HepG2 (cell line): ENCODE results near the gene TMEM237. TPM values are rescaled to one million over a fixed set of nuclear protein-coding genes. Genes with fewer than 3 reads are reported as not detected.

ENCODE experiments used
- ATAC-seq: fragments of 200-7000 bp; cut with Tn5 transposase; 3 replicates; pipeline ENCODE4 v1.9.1; 2020; ENCODE audit warnings: mild to moderate bottlenecking, moderate library complexity
- BruUV-seq: library from RNA; stranded (reverse); fragments of 400-500 nt; replicated peaks from 2 replicates; lab custom pipeline; 2021; lab: Mats Ljungman, UMichigan
- CTCF ChIA-PET: fragments of 300-600 bp; formaldehyde crosslinking; extraction: SDS; loops from one replicate; lab custom pipeline; 2021; ENCODE audit warnings: low total read pairs, inconsistent platforms, low intra/inter-chr PET ratio; lab: Yijun Ruan, JAX
- POLR2A ChIA-PET: fragments of 350-600 bp; sonication (Branson Sonifier 250); formaldehyde crosslinking; loops from one replicate; lab custom pipeline; 2020; ENCODE audit warnings: antibody characterized with exemption, inconsistent platforms; lab: Yijun Ruan, JAX
- DNase-seq: peaks from one replicate; pipeline ENCODE4 v3.0.0-alpha.2; 2015; ENCODE audit warnings: low spot score
- FAIRE-seq: peaks from 3 replicates; lab custom pipeline; 2011; peaks lifted over from hg19 to GRCh38; lab: Jason Lieb, UNC
- H2AFZ ChIP-seq: one replicate; pipeline ENCODE4 v1.6.1; 2011; ENCODE audit warnings: low read length, inconsistent platforms
- H3K27ac ChIP-seq: fragments of 300-600 bp; 3 replicates; pipeline ENCODE4 v1.8.0; 2011; ENCODE audit warnings: mixed run types, mild to moderate bottlenecking, mixed read lengths, low read length, inconsistent platforms; ENCODE audit not compliant: insufficient read depth; ENCODE audit errors: extremely low read length
- H3K27me3 ChIP-seq, 2 experiments: fragments of 200-600 bp in 1 of 2; 2 replicates in 1 of 2; 3 replicates in 1 of 2; pipeline versions ENCODE4 v1.6.0 to v1.8.0; 2011; ENCODE audit warnings: low read length in 2 of 2, mild to moderate bottlenecking in 2 of 2, moderate library complexity in 2 of 2, inconsistent platforms in 1 of 2; ENCODE audit not compliant: insufficient read depth in 2 of 2, control insufficient read depth in 1 of 2
- H3K36me3 ChIP-seq, 2 experiments: fragments of 200-600 bp in 1 of 2; replicated peaks in 1 of 2; 2 replicates in 1 of 2; 3 replicates in 1 of 2; pipeline versions ENCODE4 v1.5.1 to v1.8.0; 2011; ENCODE audit warnings: low read length in 2 of 2, inconsistent platforms in 1 of 2; ENCODE audit not compliant: insufficient read depth in 2 of 2, control insufficient read depth in 1 of 2
- H3K4me1 ChIP-seq: 2 replicates; pipeline ENCODE4 v1.5.1; 2012; ENCODE audit warnings: low read length, inconsistent platforms; ENCODE audit not compliant: insufficient read depth
- H3K4me2 ChIP-seq: 2 replicates; pipeline ENCODE4 v1.6.0; 2011; ENCODE audit warnings: low read depth, low read length, inconsistent platforms
- H3K4me3 ChIP-seq, 3 experiments: fragments of 200-600 bp in 1 of 3; sonication (generic), shearing (Covaris generic) in 1 of 3; replicated peaks in 1 of 3; 2 replicates each; pipeline ENCODE4 v1.5.1; 2011 to 2016; ENCODE audit warnings: low read length in 3 of 3, inconsistent platforms in 2 of 3, low read depth in 2 of 3, mild to moderate bottlenecking in 2 of 3, control low read depth in 1 of 3, mixed read lengths in 1 of 3; ENCODE audit not compliant: insufficient read depth in 1 of 3
- H3K79me2 ChIP-seq: one replicate; pipeline ENCODE4 v1.6.1; 2011; ENCODE audit warnings: low read length, inconsistent platforms; ENCODE audit not compliant: insufficient read depth
- H3K9ac ChIP-seq: 2 replicates; pipeline ENCODE4 v1.6.0; 2011; ENCODE audit warnings: mild to moderate bottlenecking, low read depth, low read length, inconsistent platforms; ENCODE audit not compliant: insufficient read depth
- H3K9me3 ChIP-seq: 2 replicates; pipeline ENCODE4 v1.5.1; 2012; ENCODE audit warnings: mild to moderate bottlenecking, low read length
- H4K20me1 ChIP-seq: 2 replicates; pipeline ENCODE4 v1.6.0; 2011; ENCODE audit warnings: inconsistent platforms, mild to moderate bottlenecking, low read length, moderate library complexity; ENCODE audit not compliant: insufficient read depth
- DNMT1 ChIP-seq: sonication (generic); formaldehyde crosslinking; IDR thresholded peaks from 2 replicates; pipeline ENCODE4 v1.5.1; 2020; ENCODE audit warnings: mild to moderate bottlenecking, missing genetic modification reagents
- E2F1 ChIP-seq: sonication (generic); formaldehyde crosslinking; IDR thresholded peaks from 2 replicates; pipeline ENCODE4 v1.5.0; 2020; ENCODE audit warnings: missing genetic modification reagents
- HOXA3 ChIP-seq: sonication (generic); formaldehyde crosslinking; IDR thresholded peaks from 2 replicates; pipeline ENCODE4 v1.5.0; 2020; ENCODE audit warnings: missing genetic modification reagents
- MZF1 ChIP-seq: sonication (generic); formaldehyde crosslinking; IDR thresholded peaks from 2 replicates; pipeline ENCODE4 v1.8.1; 2023; ENCODE audit warnings: mild to moderate bottlenecking, missing genetic modification reagents, borderline replicate concordance
- NCOA5 ChIP-seq: sonication (generic); formaldehyde crosslinking; IDR thresholded peaks from 2 replicates; pipeline ENCODE4 v1.4.0; 2020; ENCODE audit warnings: missing genetic modification reagents
- PLSCR1 ChIP-seq: sonication (generic); formaldehyde crosslinking; IDR thresholded peaks from 2 replicates; pipeline ENCODE4 v1.5.0; 2020; ENCODE audit warnings: missing genetic modification reagents, mild to moderate bottlenecking, borderline replicate concordance
- RAD51 ChIP-seq: fragments of 450-650 bp; IDR thresholded peaks from 2 replicates; pipeline ENCODE4 v1.6.1; 2016; ENCODE audit warnings: borderline replicate concordance
- RFXAP ChIP-seq: sonication (generic); formaldehyde crosslinking; IDR thresholded peaks from 2 replicates; pipeline ENCODE4 v1.4.0; 2020; ENCODE audit warnings: missing genetic modification reagents, borderline replicate concordance
- SALL2 ChIP-seq: sonication (generic); formaldehyde crosslinking; IDR thresholded peaks from 2 replicates; pipeline ENCODE4 v1.8.1; 2023; ENCODE audit warnings: mild to moderate bottlenecking, missing genetic modification reagents, inconsistent platforms
- ZKSCAN8 ChIP-seq: IDR thresholded peaks from 2 replicates; pipeline ENCODE4 v1.6.1; 2016; ENCODE audit warnings: borderline replicate concordance, missing genetic modification reagents, missing compliant biosample characterization
- ZNF253 ChIP-seq: sonication (generic); formaldehyde crosslinking; IDR thresholded peaks from 2 replicates; pipeline ENCODE4 v1.8.0; 2022; ENCODE audit warnings: mild to moderate bottlenecking, missing genetic modification reagents, borderline replicate concordance
- ZNF329 ChIP-seq: sonication (generic); formaldehyde crosslinking; IDR thresholded peaks from 2 replicates; pipeline ENCODE4 v1.9.0; 2021; ENCODE audit warnings: low read depth, mild to moderate bottlenecking, missing genetic modification reagents
- ZNF33B ChIP-seq: sonication (generic); formaldehyde crosslinking; IDR thresholded peaks from 2 replicates; pipeline ENCODE4 v1.5.1; 2020; ENCODE audit warnings: mild to moderate bottlenecking, missing genetic modification reagents
- ZNF430 ChIP-seq: sonication (generic); formaldehyde crosslinking; IDR thresholded peaks from 2 replicates; pipeline ENCODE4 v1.9.0; 2021; ENCODE audit warnings: mild to moderate bottlenecking, missing genetic modification reagents
- ZNF446 ChIP-seq: sonication (generic); formaldehyde crosslinking; IDR thresholded peaks from 2 replicates; pipeline ENCODE4 v1.5.0; 2020; ENCODE audit warnings: mild to moderate bottlenecking, missing genetic modification reagents
- ZNF614 ChIP-seq: IDR thresholded peaks from 2 replicates; pipeline ENCODE4 v1.6.1; 2018; ENCODE audit warnings: missing biosample characterization, missing genetic modification reagents, inconsistent platforms, borderline replicate concordance
- ZNF850 ChIP-seq: sonication (generic); formaldehyde crosslinking; conservative IDR thresholded peaks from 2 replicates; pipeline ENCODE4 v1.9.0; 2021; ENCODE audit warnings: mild to moderate bottlenecking, missing genetic modification reagents
- ZSCAN25 ChIP-seq: sonication (generic); formaldehyde crosslinking; IDR thresholded peaks from 2 replicates; pipeline ENCODE4 v1.8.0; 2022; ENCODE audit warnings: mild to moderate bottlenecking, missing genetic modification reagents
- WGBS: methylation state at CpG from one replicate; pipeline ENCODE4 v1.1.6; 2017; ENCODE audit warnings: low lambda C conversion rate; 5-methylcytosine and 5-hydroxymethylcytosine counted together
- in situ Hi-C: cut with HindIII; loops from 2 replicates; pipeline ENCODE4 v1.10.0; 2017; ENCODE audit warnings: low pct_unique_long_range_greater_than_20kb; ENCODE audit not compliant: extremely low pct_ligation_motif_present
- intact Hi-C: fragments of 100-400 bp; cut with micrococcal nuclease; formaldehyde crosslinking; loops from one replicate; pipeline ENCODE4 v1.10.0; 2022; ENCODE audit not compliant: unreplicated experiment
- polyA plus RNA-seq, 8 experiments: library from polyadenylated mRNA; depleted of rRNA in 3 of 8; stranded (reverse) in 7 of 8; unstranded in 1 of 8; fragments of >200 nt; fragmentation: Illumina TruSeq in 4 of 8; extraction: Trizol in 4 of 8; gene quantifications; 2 replicates each; pipeline versions ENCODE4 v1.2.1 to v1.2.3, GENCODE V29; 2011 to 2016; ENCODE audit warnings: low read depth in 4 of 8, missing spikeins in 1 of 8, mixed read lengths in 1 of 8; ENCODE audit not compliant: insufficient read depth in 1 of 8
- total RNA-seq, 5 experiments: library from RNA; depleted of rRNA; stranded (reverse); fragments of >200 nt; fragmentation: Illumina TruSeq; extraction: Trizol; gene quantifications; 2 replicates each; pipeline ENCODE4 v1.2.3, GENCODE V29; 2016; ENCODE audit warnings: low read depth in 1 of 5
- TF ChIP-seq, protein P1 (sequence below), 2 experiments: sonication (generic) in 1 of 2; formaldehyde crosslinking in 1 of 2; IDR thresholded peaks; 2 replicates each; pipeline versions ENCODE4 v1.4.0 to v1.6.1; 2018 to 2020; ENCODE audit warnings: missing genetic modification reagents in 2 of 2, borderline replicate concordance in 1 of 2, low read depth in 1 of 2, mild to moderate bottlenecking in 1 of 2, missing biosample characterization in 1 of 2
- TF ChIP-seq, protein P2 (sequence below): sonication (generic); formaldehyde crosslinking; IDR thresholded peaks from 2 replicates; pipeline ENCODE4 v1.8.0; 2022; ENCODE audit warnings: mild to moderate bottlenecking, missing genetic modification reagents

TMEM237 gene
- total and polyA plus RNA-seq, 2 of the 13 experiments (the other 11 are each of a cell fraction or from before 2014, with no cell fraction given) = 21.8 to 36.1 TPM

GRCh38 chr2:201638326-201638725 is 5.0 kb downstream of the TMEM237 start:
- POLR2A ChIA-PET = no interaction called here

More at GRCh38 chr2:201638326-201638725, 5.0 kb downstream of the TMEM237 start:
- no peak overlapping the region for H3K4me3 ChIP-seq
- no TSS peak for BruUV-seq
- intact Hi-C loops (no loop called here), in situ Hi-C loops (no loop called here)
- no peaks in the 10 kb centered on the region; a peak in 1 of 5 replicates for H3K27me3 ChIP-seq
- H3K79me2 ChIP-seq = peaks cover 5% of the 10 kb centered on the region
- H3K27ac ChIP-seq = no peak overlapping the region
- no peak for TF ChIP-seq ZKSCAN8
- TF ChIP-seq ZNF614 (CRISPR knock-in tag) = no peak
- TF ChIP-seq, protein P1, sequence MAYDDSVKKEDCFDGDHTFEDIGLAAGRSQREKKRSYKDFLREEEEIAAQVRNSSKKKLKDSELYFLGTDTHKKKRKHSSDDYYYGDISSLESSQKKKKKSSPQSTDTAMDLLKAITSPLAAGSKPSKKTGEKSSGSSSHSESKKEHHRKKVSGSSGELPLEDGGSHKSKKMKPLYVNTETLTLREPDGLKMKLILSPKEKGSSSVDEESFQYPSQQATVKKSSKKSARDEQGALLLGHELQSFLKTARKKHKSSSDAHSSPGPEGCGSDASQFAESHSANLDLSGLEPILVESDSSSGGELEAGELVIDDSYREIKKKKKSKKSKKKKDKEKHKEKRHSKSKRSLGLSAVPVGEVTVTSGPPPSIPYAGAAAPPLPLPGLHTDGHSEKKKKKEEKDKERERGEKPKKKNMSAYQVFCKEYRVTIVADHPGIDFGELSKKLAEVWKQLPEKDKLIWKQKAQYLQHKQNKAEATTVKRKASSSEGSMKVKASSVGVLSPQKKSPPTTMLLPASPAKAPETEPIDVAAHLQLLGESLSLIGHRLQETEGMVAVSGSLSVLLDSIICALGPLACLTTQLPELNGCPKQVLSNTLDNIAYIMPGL (CRISPR knock-in tag; IDR thresholded peaks at IDR 0.05; ENCODE audit: borderline replicate concordance in 1 of 2, low read depth in 1 of 2) = no peak
- no peak for TF ChIP-seq ZSCAN25 (CRISPR knock-in tag)
- TF ChIP-seq, protein P2, sequence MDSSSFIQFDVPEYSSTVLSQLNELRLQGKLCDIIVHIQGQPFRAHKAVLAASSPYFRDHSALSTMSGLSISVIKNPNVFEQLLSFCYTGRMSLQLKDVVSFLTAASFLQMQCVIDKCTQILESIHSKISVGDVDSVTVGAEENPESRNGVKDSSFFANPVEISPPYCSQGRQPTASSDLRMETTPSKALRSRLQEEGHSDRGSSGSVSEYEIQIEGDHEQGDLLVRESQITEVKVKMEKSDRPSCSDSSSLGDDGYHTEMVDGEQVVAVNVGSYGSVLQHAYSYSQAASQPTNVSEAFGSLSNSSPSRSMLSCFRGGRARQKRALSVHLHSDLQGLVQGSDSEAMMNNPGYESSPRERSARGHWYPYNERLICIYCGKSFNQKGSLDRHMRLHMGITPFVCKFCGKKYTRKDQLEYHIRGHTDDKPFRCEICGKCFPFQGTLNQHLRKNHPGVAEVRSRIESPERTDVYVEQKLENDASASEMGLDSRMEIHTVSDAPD = no peak
- TF ChIP-seq ZNF446 = no peak
- no peak for TF ChIP-seq ZNF253
- no peak for TF ChIP-seq E2F1 (CRISPR knock-in tag)
- TF ChIP-seq ZNF850 (CRISPR knock-in tag) = no peak
- no peak for TF ChIP-seq HOXA3 (CRISPR knock-in tag)
- no peak for TF ChIP-seq RFXAP (CRISPR knock-in tag)
- TF ChIP-seq SALL2 = no peak
- no peak for TF ChIP-seq PLSCR1 (CRISPR knock-in tag)
- no peak for TF ChIP-seq RAD51
- TF ChIP-seq DNMT1 (CRISPR knock-in tag) = no peak
- no peak for TF ChIP-seq ZNF33B
- TF ChIP-seq ZNF430 (CRISPR knock-in tag) = no peak
- no peak for TF ChIP-seq MZF1 (CRISPR knock-in tag)
- no peak for TF ChIP-seq NCOA5
- no peak for TF ChIP-seq ZNF329 (CRISPR knock-in tag)
- H3K36me3 ChIP-seq = peaks cover 4 to 26% of the 10 kb centered on the region in 2 experiments; a peak in 4 of 5 replicates
- no peak for FAIRE-seq
- H3K9me3 ChIP-seq = no peaks in the 10 kb centered on the region
- no peak overlapping the region for H3K9ac ChIP-seq
- peaks cover 7% of the 10 kb centered on the region for H3K4me1 ChIP-seq
- 82% methylated on average over 4 of the region's 4 CpGs for WGBS
- ATAC-seq = no peak
- H4K20me1 ChIP-seq = no peaks in the 10 kb centered on the region
- H2AFZ ChIP-seq = no peak overlapping the region
- H3K4me2 ChIP-seq = no peak overlapping the region
- CTCF ChIA-PET = no interaction called here
- DNase-seq = no peak
